GM23338 (cell line): Measurements from ENCODE around the gene SZRD1. TPM values are rescaled to one million over a fixed set of nuclear protein-coding genes. Genes with fewer than 3 reads are reported as not detected.

Experiments
- ATAC-seq: fragments of 200-7000 bp; cut with Tn5 transposase; 3 replicates; pipeline ENCODE4 v1.9.1; 2020
- DNase-seq: peaks from one replicate; pipeline ENCODE4 v3.0.0-alpha.2; 2015; ENCODE audit warnings: low spot score
- H2AFZ ChIP-seq: fragments of 200-600 bp; sonication (generic); 2 replicates; pipeline ENCODE4 v1.8.0; 2016; ENCODE audit warnings: antibody characterized with exemption, mild to moderate bottlenecking, moderate library complexity
- H3F3A ChIP-seq: fragments of 200-600 bp; sonication (generic); replicated peaks from 2 replicates; pipeline ENCODE4 v1.8.0; 2017; ENCODE audit warnings: antibody characterized with exemption, mixed run types, low read depth
- H3K27ac ChIP-seq: fragments of 200-600 bp; sonication (generic); 2 replicates; pipeline ENCODE4 v1.6.1; 2016; ENCODE audit warnings: low read depth
- H3K27me3 ChIP-seq: fragments of 200-600 bp; sonication (generic); 2 replicates; pipeline ENCODE4 v1.8.0; 2016; ENCODE audit warnings: mild to moderate bottlenecking, mixed run types, moderate library complexity; ENCODE audit not compliant: insufficient read depth
- H3K36me3 ChIP-seq: fragments of 200-600 bp; sonication (generic); 2 replicates; pipeline ENCODE4 v1.8.0; 2016; ENCODE audit warnings: mild to moderate bottlenecking; ENCODE audit not compliant: insufficient read depth
- H3K4me1 ChIP-seq: fragments of 200-600 bp; sonication (generic); 2 replicates; pipeline ENCODE4 v1.8.0; 2016; ENCODE audit warnings: mild to moderate bottlenecking, moderate library complexity; ENCODE audit not compliant: insufficient read depth
- H3K4me2 ChIP-seq: fragments of 200-600 bp; sonication (generic); 2 replicates; pipeline ENCODE4 v1.7.1; 2017; ENCODE audit warnings: mixed run types
- H3K4me3 ChIP-seq: fragments of 200-600 bp; sonication (generic); 2 replicates; pipeline ENCODE4 v1.6.1; 2016; ENCODE audit warnings: mixed run types
- H3K79me2 ChIP-seq: fragments of 200-600 bp; sonication (generic); replicated peaks from 2 replicates; pipeline ENCODE4 v1.8.0; 2017; ENCODE audit warnings: mild to moderate bottlenecking; ENCODE audit not compliant: insufficient read depth
- H3K9me2 ChIP-seq: fragments of 200-600 bp; sonication (generic); 2 replicates; pipeline ENCODE4 v1.8.0; 2017; ENCODE audit not compliant: insufficient read depth
- H4K20me1 ChIP-seq: fragments of 200-600 bp; sonication (generic); replicated peaks from 2 replicates; pipeline ENCODE4 v1.8.0; 2017; ENCODE audit warnings: mild to moderate bottlenecking; ENCODE audit not compliant: insufficient read depth
- H3K27ac Mint-ChIP-seq: 2 replicates; pipeline ENCODE4 v1.8.0; 2020; ENCODE audit warnings: inconsistent platforms, mild to moderate bottlenecking, moderate library complexity, mixed read lengths
- H3K27me3 Mint-ChIP-seq: 3 replicates; pipeline ENCODE4 v1.8.0; 2022; ENCODE audit warnings: low read depth, mild to moderate bottlenecking, moderate library complexity, mixed read lengths, inconsistent platforms; ENCODE audit not compliant: insufficient read depth, poor library complexity
- H3K36me3 Mint-ChIP-seq: 3 replicates; pipeline ENCODE4 v1.8.0; 2021; ENCODE audit warnings: low read depth, mild to moderate bottlenecking, inconsistent platforms, moderate library complexity, mixed read lengths
- H3K4me1 Mint-ChIP-seq: 3 replicates; pipeline ENCODE4 v1.8.0; 2020; ENCODE audit warnings: mild to moderate bottlenecking, inconsistent platforms, mixed read lengths
- H3K4me3 Mint-ChIP-seq: 3 replicates; pipeline ENCODE4 v1.8.0; 2021; ENCODE audit warnings: moderate library complexity, mild to moderate bottlenecking, inconsistent platforms, mixed read lengths
- H3K9me3 Mint-ChIP-seq: 3 replicates; pipeline ENCODE4 v1.8.0; 2020; ENCODE audit warnings: moderate library complexity, mild to moderate bottlenecking, inconsistent platforms, mixed read lengths
- CREB1 ChIP-seq: fragments of 250-450 bp; sonication (Bioruptor Pico); IDR thresholded peaks from 2 replicates; pipeline ENCODE4 v1.5.0; 2020; ENCODE audit warnings: low read depth, mild to moderate bottlenecking, moderate library complexity
- CTCF ChIP-seq, 2 experiments: fragments of 200-600 bp in 1 of 2; sonication (generic) in 1 of 2; conservative IDR thresholded peaks; 2 replicates each; pipeline versions ENCODE4 v1.5.1 to v1.6.1; 2016 to 2017; ENCODE audit warnings: antibody characterized with exemption in 2 of 2, low read depth in 2 of 2, mild to moderate bottlenecking in 2 of 2, moderate library complexity in 1 of 2
- EZH2 ChIP-seq: fragments of 200-600 bp; sonication (generic); IDR thresholded peaks from one replicate; pipeline ENCODE4 v1.8.0; 2017; ENCODE audit warnings: antibody characterized with exemption, mild to moderate bottlenecking, low read depth; ENCODE audit not compliant: unreplicated experiment
- EZH2phosphoT487 ChIP-seq: fragments of 200-600 bp; sonication (generic); IDR thresholded peaks from one replicate; pipeline ENCODE4 v1.8.1; 2018; ENCODE audit warnings: antibody characterized with exemption; ENCODE audit not compliant: unreplicated experiment
- JUNB ChIP-seq: IDR thresholded peaks from one replicate; pipeline ENCODE4 v1.6.1; 2016; ENCODE audit warnings: antibody characterized with exemption; ENCODE audit not compliant: unreplicated experiment
- NANOG ChIP-seq: IDR thresholded peaks from 2 replicates; pipeline ENCODE4 v1.6.1; 2016; ENCODE audit warnings: antibody characterized with exemption, borderline replicate concordance
- POLR2AphosphoS5 ChIP-seq: IDR thresholded peaks from 2 replicates; pipeline ENCODE4 v1.6.1; 2016; ENCODE audit warnings: antibody characterized with exemption, low read depth
- STAT1 ChIP-seq: IDR thresholded peaks from one replicate; pipeline ENCODE4 v1.6.1; 2016; ENCODE audit warnings: antibody characterized with exemption; ENCODE audit not compliant: unreplicated experiment
- ZNF114 ChIP-seq: fragments of 250-450 bp; sonication (Bioruptor Pico); IDR thresholded peaks from 2 replicates; pipeline ENCODE4 v1.5.0; 2020; ENCODE audit warnings: mild to moderate bottlenecking, moderate library complexity
- ZNF331 ChIP-seq: fragments of 250-450 bp; sonication (Bioruptor Pico); IDR thresholded peaks from 2 replicates; pipeline ENCODE4 v1.5.0; 2020; ENCODE audit warnings: low read depth, mild to moderate bottlenecking, moderate library complexity
- polyA plus RNA-seq: library from polyadenylated mRNA; unstranded; fragments of >200 nt; fragmentation: Nextera tagmentation; extraction: Ambion mirVana; gene quantifications from 2 replicates; pipeline ENCODE4 v1.2.1, GENCODE V29; 2016
- total RNA-seq: library from RNA; depleted of rRNA; stranded (reverse); fragments of >200 nt; shearing (Covaris generic); gene quantifications from 2 replicates; pipeline ENCODE4 v1.2.3, GENCODE V29; 2014
- TF ChIP-seq, protein P1 (sequence below): fragments of 250-450 bp; sonication (Bioruptor Pico); IDR thresholded peaks from 2 replicates; pipeline ENCODE4 v1.5.0; 2020; ENCODE audit warnings: mild to moderate bottlenecking, moderate library complexity
- TF ChIP-seq, protein P2 (sequence below): IDR thresholded peaks from one replicate; pipeline ENCODE4 v1.6.1; 2018; ENCODE audit warnings: antibody characterized with exemption; ENCODE audit not compliant: unreplicated experiment

Gene SZRD1
- total and polyA plus RNA-seq, 2 experiments from 2014 or later = 32.5 to 70.9 TPM

GRCh38 chr1:16443975-16444770 is 77.1 kb downstream of the SZRD1 start:
- no peaks in the 10 kb centered on the region for H3K36me3 ChIP-seq
- peaks cover 16% of the 10 kb centered on the region for H3K79me2 ChIP-seq

More at GRCh38 chr1:16443975-16444770, 77.1 kb downstream of the SZRD1 start:
- DNase-seq (no peak), ATAC-seq (no peak)
- TF ChIP-seq, protein P1, sequence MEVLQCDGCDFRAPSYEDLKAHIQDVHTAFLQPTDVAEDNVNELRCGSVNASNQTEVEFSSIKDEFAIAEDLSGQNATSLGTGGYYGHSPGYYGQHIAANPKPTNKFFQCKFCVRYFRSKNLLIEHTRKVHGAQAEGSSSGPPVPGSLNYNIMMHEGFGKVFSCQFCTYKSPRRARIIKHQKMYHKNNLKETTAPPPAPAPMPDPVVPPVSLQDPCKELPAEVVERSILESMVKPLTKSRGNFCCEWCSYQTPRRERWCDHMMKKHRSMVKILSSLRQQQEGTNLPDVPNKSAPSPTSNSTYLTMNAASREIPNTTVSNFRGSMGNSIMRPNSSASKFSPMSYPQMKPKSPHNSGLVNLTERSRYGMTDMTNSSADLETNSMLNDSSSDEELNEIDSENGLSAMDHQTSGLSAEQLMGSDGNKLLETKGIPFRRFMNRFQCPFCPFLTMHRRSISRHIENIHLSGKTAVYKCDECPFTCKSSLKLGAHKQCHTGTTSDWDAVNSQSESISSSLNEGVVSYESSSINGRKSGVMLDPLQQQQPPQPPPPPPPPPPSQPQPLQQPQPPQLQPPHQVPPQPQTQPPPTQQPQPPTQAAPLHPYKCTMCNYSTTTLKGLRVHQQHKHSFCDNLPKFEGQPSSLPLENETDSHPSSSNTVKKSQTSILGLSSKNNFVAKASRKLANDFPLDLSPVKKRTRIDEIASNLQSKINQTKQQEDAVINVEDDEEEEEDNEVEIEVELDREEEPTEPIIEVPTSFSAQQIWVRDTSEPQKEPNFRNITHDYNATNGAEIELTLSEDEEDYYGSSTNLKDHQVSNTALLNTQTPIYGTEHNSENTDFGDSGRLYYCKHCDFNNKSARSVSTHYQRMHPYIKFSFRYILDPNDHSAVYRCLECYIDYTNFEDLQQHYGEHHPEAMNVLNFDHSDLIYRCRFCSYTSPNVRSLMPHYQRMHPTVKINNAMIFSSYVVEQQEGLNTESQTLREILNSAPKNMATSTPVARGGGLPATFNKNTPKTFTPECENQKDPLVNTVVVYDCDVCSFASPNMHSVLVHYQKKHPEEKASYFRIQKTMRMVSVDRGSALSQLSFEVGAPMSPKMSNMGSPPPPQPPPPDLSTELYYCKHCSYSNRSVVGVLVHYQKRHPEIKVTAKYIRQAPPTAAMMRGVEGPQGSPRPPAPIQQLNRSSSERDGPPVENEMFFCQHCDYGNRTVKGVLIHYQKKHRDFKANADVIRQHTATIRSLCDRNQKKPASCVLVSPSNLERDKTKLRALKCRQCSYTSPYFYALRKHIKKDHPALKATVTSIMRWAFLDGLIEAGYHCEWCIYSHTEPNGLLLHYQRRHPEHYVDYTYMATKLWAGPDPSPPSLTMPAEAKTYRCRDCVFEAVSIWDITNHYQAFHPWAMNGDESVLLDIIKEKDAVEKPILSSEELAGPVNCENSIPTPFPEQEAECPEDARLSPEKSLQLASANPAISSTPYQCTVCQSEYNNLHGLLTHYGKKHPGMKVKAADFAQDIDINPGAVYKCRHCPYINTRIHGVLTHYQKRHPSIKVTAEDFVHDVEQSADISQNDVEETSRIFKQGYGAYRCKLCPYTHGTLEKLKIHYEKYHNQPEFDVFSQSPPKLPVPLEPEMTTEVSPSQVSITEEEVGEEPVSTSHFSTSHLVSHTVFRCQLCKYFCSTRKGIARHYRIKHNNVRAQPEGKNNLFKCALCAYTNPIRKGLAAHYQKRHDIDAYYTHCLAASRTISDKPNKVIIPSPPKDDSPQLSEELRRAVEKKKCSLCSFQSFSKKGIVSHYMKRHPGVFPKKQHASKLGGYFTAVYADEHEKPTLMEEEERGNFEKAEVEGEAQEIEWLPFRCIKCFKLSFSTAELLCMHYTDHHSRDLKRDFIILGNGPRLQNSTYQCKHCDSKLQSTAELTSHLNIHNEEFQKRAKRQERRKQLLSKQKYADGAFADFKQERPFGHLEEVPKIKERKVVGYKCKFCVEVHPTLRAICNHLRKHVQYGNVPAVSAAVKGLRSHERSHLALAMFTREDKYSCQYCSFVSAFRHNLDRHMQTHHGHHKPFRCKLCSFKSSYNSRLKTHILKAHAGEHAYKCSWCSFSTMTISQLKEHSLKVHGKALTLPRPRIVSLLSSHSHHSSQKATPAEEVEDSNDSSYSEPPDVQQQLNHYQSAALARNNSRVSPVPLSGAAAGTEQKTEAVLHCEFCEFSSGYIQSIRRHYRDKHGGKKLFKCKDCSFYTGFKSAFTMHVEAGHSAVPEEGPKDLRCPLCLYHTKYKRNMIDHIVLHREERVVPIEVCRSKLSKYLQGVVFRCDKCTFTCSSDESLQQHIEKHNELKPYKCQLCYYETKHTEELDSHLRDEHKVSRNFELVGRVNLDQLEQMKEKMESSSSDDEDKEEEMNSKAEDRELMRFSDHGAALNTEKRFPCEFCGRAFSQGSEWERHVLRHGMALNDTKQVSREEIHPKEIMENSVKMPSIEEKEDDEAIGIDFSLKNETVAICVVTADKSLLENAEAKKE (CRISPR knock-in tag) = no peak
- no peak for TF ChIP-seq CTCF (conservative IDR thresholded peaks at IDR 0.05; ENCODE audit: low read depth in 2 of 2)
- no peak for TF ChIP-seq NANOG
- TF ChIP-seq ZNF331 (CRISPR knock-in tag) = no peak
- TF ChIP-seq EZH2 = no peak
- TF ChIP-seq, protein P2, sequence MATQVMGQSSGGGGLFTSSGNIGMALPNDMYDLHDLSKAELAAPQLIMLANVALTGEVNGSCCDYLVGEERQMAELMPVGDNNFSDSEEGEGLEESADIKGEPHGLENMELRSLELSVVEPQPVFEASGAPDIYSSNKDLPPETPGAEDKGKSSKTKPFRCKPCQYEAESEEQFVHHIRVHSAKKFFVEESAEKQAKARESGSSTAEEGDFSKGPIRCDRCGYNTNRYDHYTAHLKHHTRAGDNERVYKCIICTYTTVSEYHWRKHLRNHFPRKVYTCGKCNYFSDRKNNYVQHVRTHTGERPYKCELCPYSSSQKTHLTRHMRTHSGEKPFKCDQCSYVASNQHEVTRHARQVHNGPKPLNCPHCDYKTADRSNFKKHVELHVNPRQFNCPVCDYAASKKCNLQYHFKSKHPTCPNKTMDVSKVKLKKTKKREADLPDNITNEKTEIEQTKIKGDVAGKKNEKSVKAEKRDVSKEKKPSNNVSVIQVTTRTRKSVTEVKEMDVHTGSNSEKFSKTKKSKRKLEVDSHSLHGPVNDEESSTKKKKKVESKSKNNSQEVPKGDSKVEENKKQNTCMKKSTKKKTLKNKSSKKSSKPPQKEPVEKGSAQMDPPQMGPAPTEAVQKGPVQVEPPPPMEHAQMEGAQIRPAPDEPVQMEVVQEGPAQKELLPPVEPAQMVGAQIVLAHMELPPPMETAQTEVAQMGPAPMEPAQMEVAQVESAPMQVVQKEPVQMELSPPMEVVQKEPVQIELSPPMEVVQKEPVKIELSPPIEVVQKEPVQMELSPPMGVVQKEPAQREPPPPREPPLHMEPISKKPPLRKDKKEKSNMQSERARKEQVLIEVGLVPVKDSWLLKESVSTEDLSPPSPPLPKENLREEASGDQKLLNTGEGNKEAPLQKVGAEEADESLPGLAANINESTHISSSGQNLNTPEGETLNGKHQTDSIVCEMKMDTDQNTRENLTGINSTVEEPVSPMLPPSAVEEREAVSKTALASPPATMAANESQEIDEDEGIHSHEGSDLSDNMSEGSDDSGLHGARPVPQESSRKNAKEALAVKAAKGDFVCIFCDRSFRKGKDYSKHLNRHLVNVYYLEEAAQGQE = no peak
- no peak for TF ChIP-seq JUNB
- no peak for TF ChIP-seq STAT1
- TF ChIP-seq POLR2AphosphoS5 = no peak
- no peak for TF ChIP-seq ZNF114 (CRISPR knock-in tag)
- no peak for TF ChIP-seq CREB1 (CRISPR knock-in tag)
- TF ChIP-seq EZH2phosphoT487 = no peak
- Histone ChIP-seq H3K27me3 (peaks cover 10% of the 10 kb centered on the region; the same call in 1 of the 2 replicates), H3K4me2 (no peak overlapping the region), H4K20me1 (peaks cover 39% of the 10 kb centered on the region; the same call in 1 of the 2 replicates), H3K27ac (no peak overlapping the region), H3K4me3 (no peak overlapping the region), H3K4me1 (no peaks in the 10 kb centered on the region; the same call in 1 of the 2 replicates), H3F3A (peaks cover 8% of the 10 kb centered on the region), H2AFZ (no peak overlapping the region), H3K9me2 (no peaks in the 10 kb centered on the region)
- Mint-ChIP-seq H3K27me3 (peaks cover 14% of the 10 kb centered on the region), H3K9me3 (no peaks in the 10 kb centered on the region), H3K36me3 (peaks cover 27% of the 10 kb centered on the region), H3K4me3 (no peak overlapping the region), H3K27ac (no peak overlapping the region), H3K4me1 (0 out of 3 replicates have a peak, but pooled peaks cover 7% of the 10 kb centered on the region)
